ENCODE results near the gene NID1. TPM values are rescaled to one million over a fixed set of nuclear protein-coding genes. Genes with fewer than 3 reads are reported as not detected.

The NID1 gene
- total and polyA plus RNA-seq, 10 donors, result 6.8 to 178 (median 81.2) TPM

DNA sequence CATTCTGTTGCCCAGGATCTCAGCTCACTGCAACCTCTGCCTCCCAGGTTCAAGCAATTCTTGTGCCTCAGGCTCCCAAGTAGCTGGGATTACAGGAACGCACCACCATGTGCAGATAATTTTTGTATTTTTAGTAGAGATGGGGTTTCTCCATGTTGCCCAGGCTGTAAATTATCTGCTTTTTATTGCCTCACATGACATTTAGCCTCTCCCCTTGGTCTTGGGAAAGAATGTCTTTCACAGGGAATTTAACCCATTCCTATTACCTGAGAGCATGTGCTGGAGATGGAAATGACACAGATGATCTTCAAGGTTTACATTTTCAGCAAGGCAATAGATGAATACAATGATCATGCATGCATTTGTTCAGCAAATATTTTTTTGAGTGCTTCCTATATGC lies 75.8 kb downstream of the NID1 start:
- Histone ChIP-seq H3K27me3 (replicated peaks in 1 of 7) (no peaks in the 10 kb centered on the region), H3K4me3 (no peak overlapping the region), H3K9me3 (peaks cover 0 to 34% (median 20%) of the 10 kb centered on the region in 8 donors), H3K4me1 (peaks cover 0 to 3% (median 0%) of the 10 kb centered on the region in 6 donors), H3K27ac (no peak overlapping the region), H3K36me3 (peaks cover 0 to 57% (median 9%) of the 10 kb centered on the region in 6 donors)
- intact Hi-C loops (cut with DNase I; ENCODE audit: low total_unique reads), result no loop called here
- DNase-seq, result no peak
- WGBS, 5 donors, result 86 to 100% (median 98%) methylated on average over 1 of the region's 1 CpG
- TF ChIP-seq POLR2A (IDR thresholded peaks at IDR 0.05) (no peak), POLR2AphosphoS5 (IDR thresholded peaks at IDR 0.05) (no peak)
- TF ChIP-seq, protein P1, sequence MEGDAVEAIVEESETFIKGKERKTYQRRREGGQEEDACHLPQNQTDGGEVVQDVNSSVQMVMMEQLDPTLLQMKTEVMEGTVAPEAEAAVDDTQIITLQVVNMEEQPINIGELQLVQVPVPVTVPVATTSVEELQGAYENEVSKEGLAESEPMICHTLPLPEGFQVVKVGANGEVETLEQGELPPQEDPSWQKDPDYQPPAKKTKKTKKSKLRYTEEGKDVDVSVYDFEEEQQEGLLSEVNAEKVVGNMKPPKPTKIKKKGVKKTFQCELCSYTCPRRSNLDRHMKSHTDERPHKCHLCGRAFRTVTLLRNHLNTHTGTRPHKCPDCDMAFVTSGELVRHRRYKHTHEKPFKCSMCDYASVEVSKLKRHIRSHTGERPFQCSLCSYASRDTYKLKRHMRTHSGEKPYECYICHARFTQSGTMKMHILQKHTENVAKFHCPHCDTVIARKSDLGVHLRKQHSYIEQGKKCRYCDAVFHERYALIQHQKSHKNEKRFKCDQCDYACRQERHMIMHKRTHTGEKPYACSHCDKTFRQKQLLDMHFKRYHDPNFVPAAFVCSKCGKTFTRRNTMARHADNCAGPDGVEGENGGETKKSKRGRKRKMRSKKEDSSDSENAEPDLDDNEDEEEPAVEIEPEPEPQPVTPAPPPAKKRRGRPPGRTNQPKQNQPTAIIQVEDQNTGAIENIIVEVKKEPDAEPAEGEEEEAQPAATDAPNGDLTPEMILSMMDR (IDR thresholded peaks at IDR 0.05 in 8 of 11, conservative IDR thresholded peaks at IDR 0.05 in 3 of 11), result no peak

DNA sequence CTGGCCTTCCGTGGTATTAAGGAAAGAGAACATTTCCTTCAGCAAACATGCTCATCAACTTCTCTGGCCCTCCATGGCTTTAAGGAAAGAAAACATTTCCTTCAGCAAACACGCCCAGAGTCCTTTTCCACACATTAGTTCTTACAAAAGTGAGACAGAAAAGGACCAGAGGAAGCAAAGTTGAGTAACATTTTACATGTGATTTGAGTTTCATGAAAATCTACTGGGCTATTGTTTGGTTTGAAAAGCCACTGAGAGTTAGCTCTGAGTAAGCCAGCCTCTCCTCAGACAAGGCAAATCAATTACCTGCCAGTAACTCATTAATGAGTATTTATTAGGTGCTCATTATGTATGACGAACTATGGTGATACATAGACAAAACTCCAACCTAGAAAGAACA lies 78.0 kb downstream of the NID1 start:
- intact Hi-C loops (cut with DNase I; ENCODE audit: low total_unique reads), result no loop called here
- H3K27me3 ChIP-seq (replicated peaks in 1 of 7), result no peaks in the 10 kb centered on the region
- H3K27ac ChIP-seq, result peak overlapping the region in 1 of 8 donors; percentile 33
- peaks cover 0 to 34% (median 20%) of the 10 kb centered on the region in 8 donors for H3K9me3 ChIP-seq
- 59 to 72% (median 66%) methylated on average over 3 of the region's 3 CpGs for WGBS, 5 donors
- no peak for DNase-seq
- peaks cover 0 to 40% (median 3%) of the 10 kb centered on the region in 6 donors for H3K36me3 ChIP-seq
- H3K4me1 ChIP-seq, result peaks cover 0 to 12% (median 3%) of the 10 kb centered on the region in 6 donors
- TF ChIP-seq, protein P1 (IDR thresholded peaks at IDR 0.05 in 8 of 11, conservative IDR thresholded peaks at IDR 0.05 in 3 of 11), result no peak
- no peak overlapping the region for H3K4me3 ChIP-seq

DNA sequence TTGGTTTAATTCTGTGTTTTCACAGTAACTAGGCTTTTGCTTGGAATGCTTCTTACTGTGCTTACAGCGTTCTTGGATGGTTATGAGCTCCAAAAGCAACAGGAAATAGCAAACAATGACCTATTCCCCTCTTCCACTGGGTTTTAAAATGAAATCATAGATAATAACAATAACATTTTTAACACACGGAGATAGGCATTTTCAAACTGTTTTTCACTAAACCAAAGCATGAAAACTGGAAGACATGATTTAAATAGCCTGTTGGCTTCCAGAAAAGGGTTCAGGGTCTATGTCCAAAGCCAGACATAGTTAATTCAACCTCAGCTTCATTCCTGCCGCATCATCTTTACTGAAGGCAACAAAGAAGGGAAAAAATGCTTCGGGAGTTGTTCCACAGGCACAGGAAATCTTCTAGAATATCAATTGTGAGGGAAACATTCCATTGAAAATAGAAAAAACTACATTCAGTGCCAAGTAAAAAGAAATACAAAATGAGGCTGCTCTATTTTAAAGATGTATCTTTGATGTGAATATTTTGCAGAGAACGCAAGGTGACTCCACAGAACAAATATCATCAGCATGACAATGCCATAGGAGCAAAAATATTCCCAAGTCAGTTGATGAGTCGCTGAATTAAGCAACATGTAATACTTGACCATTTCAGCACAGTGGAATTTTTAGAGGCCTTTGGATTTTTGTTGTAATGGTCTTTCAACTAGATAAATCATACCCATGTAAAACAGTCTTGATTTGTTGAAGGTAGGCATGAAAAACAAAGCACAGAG lies 80.7 kb downstream of the NID1 start:
- Histone ChIP-seq H3K4me3 (no peak overlapping the region), H3K4me1 (peaks cover 0 to 28% (median 6%) of the 10 kb centered on the region in 6 donors), H3K27me3 (replicated peaks in 1 of 7) (no peaks in the 10 kb centered on the region), H3K27ac (peak overlapping the region in 7 of 8 donors; percentile 49 to 72 (median 63)), H3K36me3 (peaks cover 0 to 44% (median 0%) of the 10 kb centered on the region in 6 donors), H3K9me3 (peaks cover 0 to 20% (median 7%) of the 10 kb centered on the region in 8 donors)
- 61 to 76% (median 73%) methylated on average over 6 of the region's 6 CpGs for WGBS, 5 donors
- TF ChIP-seq, protein P1 (IDR thresholded peaks at IDR 0.05 in 8 of 11, conservative IDR thresholded peaks at IDR 0.05 in 3 of 11), result no peak
- TF ChIP-seq POLR2AphosphoS5 (IDR thresholded peaks at IDR 0.05) (no peak), POLR2A (IDR thresholded peaks at IDR 0.05) (no peak)
- DNase-seq, result no peak
- intact Hi-C loops (cut with DNase I; ENCODE audit: low total_unique reads), result no loop called here

DNA sequence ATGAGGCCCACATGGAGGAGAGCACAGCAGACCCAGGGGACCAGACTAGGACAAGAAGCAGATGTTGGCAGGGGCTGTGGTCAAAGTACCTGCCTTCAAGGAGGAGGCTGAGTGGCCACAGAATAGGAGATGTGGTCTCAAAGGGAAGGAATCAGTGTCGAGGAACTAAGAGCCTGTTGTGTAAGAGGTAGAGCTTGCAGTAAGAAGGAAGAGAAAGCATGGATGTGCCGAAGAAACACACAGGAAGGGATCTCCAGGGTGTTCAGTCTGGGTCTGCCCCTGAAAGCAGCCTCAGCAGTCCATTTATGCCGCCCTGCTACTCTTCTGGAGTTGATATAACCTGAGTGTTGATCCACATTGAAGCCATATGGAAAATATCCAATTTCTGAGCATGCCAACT lies 83.9 kb downstream of the NID1 start:
- Histone ChIP-seq H3K4me1 (peaks cover 0 to 30% (median 4%) of the 10 kb centered on the region in 6 donors), H3K27ac (peak overlapping the region in 2 of 8 donors; percentile 10 to 30), H3K27me3 (replicated peaks in 1 of 7) (no peaks in the 10 kb centered on the region), H3K36me3 (peaks cover 0 to 62% (median 11%) of the 10 kb centered on the region in 6 donors), H3K9me3 (peaks cover 0 to 16% (median 3%) of the 10 kb centered on the region in 8 donors), H3K4me3 (no peak overlapping the region)
- intact Hi-C loops (cut with DNase I; ENCODE audit: low total_unique reads), result no loop called here
- TF ChIP-seq, protein P1 (IDR thresholded peaks at IDR 0.05 in 8 of 11, conservative IDR thresholded peaks at IDR 0.05 in 3 of 11), result no peak
- TF ChIP-seq POLR2A (IDR thresholded peaks at IDR 0.05) (no peak), POLR2AphosphoS5 (IDR thresholded peaks at IDR 0.05) (no peak)
- DNase-seq, result no peak
- 43 to 64% (median 50%) methylated on average over 3 of the region's 3 CpGs for WGBS, 5 donors

Data from spleen (tissue), 11 donors.